ENCODE measurements around the gene MLC1.

MLC1 gene

GRCh38 chr22:50074551-50075530, 10.4 kb downstream of the MLC1 start:
- Histone ChIP-seq H3K4me1 (ENCODE audit: control insufficient read depth, insufficient read depth, low read length) (no peaks in the 10 kb centered on the region), H3K27me3 (ENCODE audit: control insufficient read depth, insufficient read depth, low read length) (no peaks in the 10 kb centered on the region), H3K9me3 (ENCODE audit: control insufficient read depth, insufficient read depth, low read depth, low read length) (no peaks in the 10 kb centered on the region), H3K4me3 (ENCODE audit: low read depth, low read length) (no peak overlapping the region), H3K9ac (ENCODE audit: low read length) (no peak overlapping the region), H3K36me3 (ENCODE audit: control insufficient read depth, insufficient read depth, low read length) (no peaks in the 10 kb centered on the region), H3K27ac (ENCODE audit: low read depth, low read length) (no peak overlapping the region)

- Histone ChIP-seq H3K4me3 (ENCODE audit: low read depth, low read length) (no peak overlapping the region), H3K4me1 (ENCODE audit: control insufficient read depth, insufficient read depth, low read length) (no peaks in the 10 kb centered on the region), H3K9ac (ENCODE audit: low read length) (no peak overlapping the region), H3K27ac (ENCODE audit: low read depth, low read length) (no peak overlapping the region), H3K9me3 (ENCODE audit: control insufficient read depth, insufficient read depth, low read depth, low read length) (no peaks in the 10 kb centered on the region), H3K36me3 (ENCODE audit: control insufficient read depth, insufficient read depth, low read length) (no peaks in the 10 kb centered on the region), H3K27me3 (ENCODE audit: control insufficient read depth, insufficient read depth, low read length) (no peaks in the 10 kb centered on the region)
Measured at GRCh38 chr22:50074056-50074455, 11.2 kb downstream of the MLC1 start.

- Histone ChIP-seq H3K4me1 (ENCODE audit: control insufficient read depth, insufficient read depth, low read length) (no peaks in the 10 kb centered on the region), H3K4me3 (ENCODE audit: low read depth, low read length) (no peak overlapping the region), H3K9me3 (ENCODE audit: control insufficient read depth, insufficient read depth, low read depth, low read length) (no peaks in the 10 kb centered on the region), H3K36me3 (ENCODE audit: control insufficient read depth, insufficient read depth, low read length) (no peaks in the 10 kb centered on the region), H3K27ac (ENCODE audit: low read depth, low read length) (no peak overlapping the region), H3K27me3 (ENCODE audit: control insufficient read depth, insufficient read depth, low read length) (no peaks in the 10 kb centered on the region), H3K9ac (ENCODE audit: low read length) (no peak overlapping the region)
Measured at GRCh38 chr22:50072714-50073538, 12.3 kb downstream of the MLC1 start.

GRCh38 chr22:50072167-50072555, 13.1 kb downstream of the MLC1 start:
- Histone ChIP-seq H3K36me3 (ENCODE audit: control insufficient read depth, insufficient read depth, low read length) (no peaks in the 10 kb centered on the region), H3K9ac (ENCODE audit: low read length) (no peak overlapping the region), H3K27me3 (ENCODE audit: control insufficient read depth, insufficient read depth, low read length) (no peaks in the 10 kb centered on the region), H3K4me3 (ENCODE audit: low read depth, low read length) (no peak overlapping the region), H3K27ac (ENCODE audit: low read depth, low read length) (no peak overlapping the region), H3K9me3 (ENCODE audit: control insufficient read depth, insufficient read depth, low read depth, low read length) (no peaks in the 10 kb centered on the region), H3K4me1 (ENCODE audit: control insufficient read depth, insufficient read depth, low read length) (no peaks in the 10 kb centered on the region)

GRCh38 chr22:50071432-50072166, 13.6 kb downstream of the MLC1 start:
- Histone ChIP-seq H3K4me3 (ENCODE audit: low read depth, low read length) (no peak overlapping the region), H3K4me1 (ENCODE audit: control insufficient read depth, insufficient read depth, low read length) (no peaks in the 10 kb centered on the region), H3K36me3 (ENCODE audit: control insufficient read depth, insufficient read depth, low read length) (no peaks in the 10 kb centered on the region), H3K9me3 (ENCODE audit: control insufficient read depth, insufficient read depth, low read depth, low read length) (no peaks in the 10 kb centered on the region), H3K27me3 (ENCODE audit: control insufficient read depth, insufficient read depth, low read length) (no peaks in the 10 kb centered on the region), H3K27ac (ENCODE audit: low read depth, low read length) (no peak overlapping the region), H3K9ac (ENCODE audit: low read length) (no peak overlapping the region)

- Histone ChIP-seq H3K36me3 (ENCODE audit: control insufficient read depth, insufficient read depth, low read length) (no peaks in the 10 kb centered on the region), H3K27me3 (ENCODE audit: control insufficient read depth, insufficient read depth, low read length) (no peaks in the 10 kb centered on the region), H3K4me1 (ENCODE audit: control insufficient read depth, insufficient read depth, low read length) (no peaks in the 10 kb centered on the region), H3K9ac (ENCODE audit: low read length) (no peak overlapping the region), H3K9me3 (ENCODE audit: control insufficient read depth, insufficient read depth, low read depth, low read length) (no peaks in the 10 kb centered on the region), H3K27ac (ENCODE audit: low read depth, low read length) (no peak overlapping the region), H3K4me3 (ENCODE audit: low read depth, low read length) (no peak overlapping the region)
Measured at GRCh38 chr22:50070366-50070765, 14.9 kb downstream of the MLC1 start.

- Histone ChIP-seq H3K27me3 (ENCODE audit: control insufficient read depth, insufficient read depth, low read length) (no peaks in the 10 kb centered on the region), H3K4me3 (ENCODE audit: low read depth, low read length) (no peak overlapping the region), H3K27ac (ENCODE audit: low read depth, low read length) (no peak overlapping the region), H3K4me1 (ENCODE audit: control insufficient read depth, insufficient read depth, low read length) (no peaks in the 10 kb centered on the region), H3K9me3 (ENCODE audit: control insufficient read depth, insufficient read depth, low read depth, low read length) (no peaks in the 10 kb centered on the region), H3K36me3 (ENCODE audit: control insufficient read depth, insufficient read depth, low read length) (no peaks in the 10 kb centered on the region), H3K9ac (ENCODE audit: low read length) (no peak overlapping the region)
Measured at GRCh38 chr22:50068096-50068495, 17.1 kb downstream of the MLC1 start.

GRCh38 chr22:50067244-50067643, 18.0 kb downstream of the MLC1 start:
- no peaks in the 10 kb centered on the region for H3K4me1 ChIP-seq (ENCODE audit: control insufficient read depth, insufficient read depth, low read length)
- no peak overlapping the region for H3K4me3 ChIP-seq (ENCODE audit: low read depth, low read length)
- no peak overlapping the region for H3K9ac ChIP-seq (ENCODE audit: low read length)
- H3K36me3 ChIP-seq (ENCODE audit: control insufficient read depth, insufficient read depth, low read length), result no peaks in the 10 kb centered on the region
- H3K9me3 ChIP-seq (ENCODE audit: control insufficient read depth, insufficient read depth, low read depth, low read length), result no peaks in the 10 kb centered on the region
- H3K27ac ChIP-seq (ENCODE audit: low read depth, low read length), result no peak overlapping the region
- H3K27me3 ChIP-seq (ENCODE audit: control insufficient read depth, insufficient read depth, low read length), result no peaks in the 10 kb centered on the region

- no peak overlapping the region for H3K27ac ChIP-seq (ENCODE audit: low read depth, low read length)
- no peaks in the 10 kb centered on the region for H3K9me3 ChIP-seq (ENCODE audit: control insufficient read depth, insufficient read depth, low read depth, low read length)
- H3K4me1 ChIP-seq (ENCODE audit: control insufficient read depth, insufficient read depth, low read length), result no peaks in the 10 kb centered on the region; the same call in 1 of the 2 replicates
- H3K9ac ChIP-seq (ENCODE audit: low read length), result no peak overlapping the region
- H3K4me3 ChIP-seq (ENCODE audit: low read depth, low read length), result no peak overlapping the region
- H3K36me3 ChIP-seq (ENCODE audit: control insufficient read depth, insufficient read depth, low read length), result no peaks in the 10 kb centered on the region
- no peaks in the 10 kb centered on the region for H3K27me3 ChIP-seq (ENCODE audit: control insufficient read depth, insufficient read depth, low read length)
Measured at GRCh38 chr22:50064453-50064852, 20.8 kb downstream of the MLC1 start.

- no peaks in the 10 kb centered on the region; the same call in 1 of the 2 replicates for H3K4me1 ChIP-seq (ENCODE audit: control insufficient read depth, insufficient read depth, low read length)
- H3K27me3 ChIP-seq (ENCODE audit: control insufficient read depth, insufficient read depth, low read length), result peaks cover 1% of the 10 kb centered on the region
Measured at GRCh38 chr22:50063589-50064393, 21.4 kb downstream of the MLC1 start.

More at GRCh38 chr22:50063589-50064393, 21.4 kb downstream of the MLC1 start:
- Histone ChIP-seq H3K9me3 (ENCODE audit: control insufficient read depth, insufficient read depth, low read depth, low read length) (no peaks in the 10 kb centered on the region), H3K27ac (ENCODE audit: low read depth, low read length) (no peak overlapping the region), H3K9ac (ENCODE audit: low read length) (no peak overlapping the region), H3K36me3 (ENCODE audit: control insufficient read depth, insufficient read depth, low read length) (no peaks in the 10 kb centered on the region), H3K4me3 (ENCODE audit: low read depth, low read length) (no peak overlapping the region)

Measured in HUES6 (cell line).